Measurements from ENCODE around the gene DOK6.
"Not testable (repeated sequence)": the region's sequence is repeated elsewhere in the genome, so short reads cannot be mapped to it uniquely, and the experiment has no call there.

The DOK6 gene

DNA sequence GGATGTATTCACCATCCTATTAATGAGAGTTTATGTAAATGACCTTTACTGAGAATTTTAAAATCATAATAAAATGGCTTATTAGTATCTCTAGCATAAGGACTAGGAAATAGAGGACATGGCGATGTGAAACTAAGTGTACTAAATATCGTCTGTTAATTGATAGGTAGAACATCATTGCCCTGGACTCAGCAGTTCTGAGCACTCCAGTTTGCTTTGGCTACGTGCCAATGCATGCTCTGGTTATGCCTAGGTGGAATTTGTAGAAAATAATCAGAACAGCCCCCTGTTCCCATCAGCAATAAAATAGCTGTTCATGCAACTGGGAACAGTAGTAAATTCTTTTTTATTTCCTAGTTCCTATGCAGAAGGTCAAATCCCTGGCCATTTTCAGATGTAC is 247.8 kb downstream of the DOK6 start:
- DNase-seq, result no peak
- in situ Hi-C loops (cut with HindIII; ENCODE audit: low pct_ligation_motif_present, low pct_unique_long_range_greater_than_20kb, low sequenced_read_pairs), result no loop called here

DNA sequence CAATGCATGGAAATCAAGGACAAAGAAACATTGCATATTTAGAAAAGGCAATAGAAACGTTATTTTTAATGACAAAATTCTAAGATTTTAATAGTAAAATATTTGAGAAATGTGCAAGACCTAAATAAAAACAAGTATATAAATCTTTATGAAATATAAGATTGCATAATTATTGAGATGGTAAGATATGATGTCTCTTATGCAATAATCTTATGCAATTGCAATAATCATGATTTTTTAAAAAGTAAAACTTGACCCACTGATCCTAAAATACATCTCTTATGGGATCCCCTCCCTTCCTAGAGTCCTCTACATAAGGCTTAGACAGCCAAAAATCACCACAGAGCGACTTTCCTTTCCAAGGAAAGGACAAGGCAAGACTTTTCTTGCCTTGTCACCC is 249.0 kb downstream of the DOK6 start:
- in situ Hi-C loops (cut with HindIII; ENCODE audit: low pct_ligation_motif_present, low pct_unique_long_range_greater_than_20kb, low sequenced_read_pairs), result no loop called here
- no peak for DNase-seq

DNA sequence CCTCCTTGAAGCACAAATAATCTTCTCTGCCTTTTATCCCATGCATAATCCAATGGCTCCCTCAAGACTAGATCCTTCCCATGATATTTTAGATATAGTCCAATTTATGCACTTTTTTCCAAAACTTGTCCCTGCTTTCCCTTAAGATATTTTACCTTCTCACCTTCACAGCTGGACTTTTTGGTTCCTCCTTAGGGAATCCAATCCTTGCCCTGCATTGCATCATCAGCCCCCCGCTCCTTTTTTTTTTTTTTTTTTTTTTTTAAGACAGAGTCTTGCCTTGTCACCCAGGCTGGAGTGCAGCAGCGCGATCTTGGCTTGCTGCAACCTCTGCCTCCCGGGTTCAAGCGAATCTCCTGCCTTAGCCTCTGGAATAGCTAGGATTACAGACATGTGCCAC is 250.6 kb downstream of the DOK6 start:
- DNase-seq, result no peak
- in situ Hi-C loops (cut with HindIII; ENCODE audit: low pct_ligation_motif_present, low pct_unique_long_range_greater_than_20kb, low sequenced_read_pairs), result no loop called here

DNA sequence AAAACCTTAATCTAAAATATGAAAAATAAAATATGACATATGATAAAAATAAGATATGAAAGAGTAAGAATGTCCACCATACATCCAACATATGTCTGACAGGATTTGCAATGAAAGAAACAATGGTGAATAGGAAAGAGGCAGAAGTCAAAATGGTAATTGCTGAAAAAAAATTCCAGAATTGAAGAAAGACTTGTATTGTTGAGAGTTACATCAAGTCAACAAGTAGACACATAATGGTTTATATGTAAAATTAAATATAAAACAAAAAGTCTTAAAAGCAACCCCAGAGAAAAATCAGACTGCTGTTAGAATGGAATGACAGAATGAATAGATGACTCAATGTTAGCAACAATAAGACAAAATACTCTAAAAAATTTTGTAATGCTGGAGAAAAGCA is 255.1 kb downstream of the DOK6 start:
- in situ Hi-C loops (cut with HindIII; ENCODE audit: low pct_ligation_motif_present, low pct_unique_long_range_greater_than_20kb, low sequenced_read_pairs), result no loop called here

DNA sequence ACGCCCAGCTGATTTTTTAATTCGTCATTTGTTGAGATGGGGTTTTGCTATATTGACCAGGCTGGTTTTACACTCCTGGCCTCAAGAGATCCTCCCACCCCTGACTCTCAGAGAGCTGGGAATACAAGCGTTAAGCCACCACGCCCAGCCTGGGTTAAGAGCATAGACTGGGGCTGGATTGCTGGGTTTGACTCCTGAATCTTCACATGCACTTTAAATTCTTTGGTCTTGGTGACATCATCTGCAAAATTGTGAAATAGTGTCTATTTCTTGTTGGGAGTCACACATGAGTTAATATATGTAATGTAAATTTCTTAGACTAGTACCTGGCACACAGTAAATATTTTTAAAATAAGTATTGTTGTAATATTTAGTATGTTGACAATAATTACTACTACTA is 257.4 kb downstream of the DOK6 start:
- DNase-seq, result no peak
- in situ Hi-C loops (cut with HindIII; ENCODE audit: low pct_ligation_motif_present, low pct_unique_long_range_greater_than_20kb, low sequenced_read_pairs), result no loop called here

More for the DNA sequence above, 255.1 kb downstream of the DOK6 start:
- DNase-seq, result no peak

DNA sequence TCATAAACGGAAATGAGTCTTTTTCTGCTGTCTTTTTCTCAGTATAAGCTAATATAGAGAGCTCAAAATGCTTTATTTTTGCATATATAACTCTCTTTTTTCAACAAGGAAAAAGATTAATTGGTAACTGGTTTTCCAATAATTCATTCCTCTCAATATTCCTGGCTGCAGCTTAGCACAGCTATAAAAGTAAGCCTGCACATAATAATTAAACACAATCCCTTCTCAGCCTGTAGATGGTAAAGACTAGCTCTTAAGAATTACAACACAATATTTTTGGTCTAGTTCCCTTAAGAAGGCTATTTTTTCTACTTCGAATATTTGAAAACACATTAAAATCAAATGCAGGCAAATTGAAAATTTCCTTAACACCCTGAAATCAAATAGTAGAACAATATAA is 258.0 kb downstream of the DOK6 start:
- in situ Hi-C loops (cut with HindIII; ENCODE audit: low pct_ligation_motif_present, low pct_unique_long_range_greater_than_20kb, low sequenced_read_pairs), result no loop called here

DNA sequence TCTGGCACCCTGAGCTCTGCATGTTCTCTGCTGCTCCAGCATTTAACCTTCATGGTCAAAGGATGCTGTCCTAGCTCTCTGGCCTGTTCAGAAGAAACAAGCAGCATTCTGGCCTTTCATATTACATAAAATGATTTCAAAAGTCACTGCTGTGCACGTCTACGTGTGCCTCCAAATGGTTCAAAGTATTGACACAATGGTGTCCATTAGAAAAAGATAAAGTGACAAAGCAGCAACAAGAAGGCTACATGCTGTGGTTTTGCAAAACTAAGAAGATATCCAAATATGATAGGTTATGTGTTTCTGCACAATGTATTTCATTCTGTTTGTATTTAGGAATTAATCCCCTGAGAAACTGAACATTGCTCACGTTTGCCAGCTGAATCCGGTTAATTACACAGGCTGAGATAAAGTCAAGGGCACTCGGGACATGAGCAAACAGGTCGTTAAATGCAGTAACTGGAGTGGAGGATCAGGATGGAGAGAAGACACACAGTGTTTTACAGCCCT is 258.5 kb downstream of the DOK6 start:
- in situ Hi-C loops (cut with HindIII; ENCODE audit: low pct_ligation_motif_present, low pct_unique_long_range_greater_than_20kb, low sequenced_read_pairs), result no loop called here
- DNase-seq, result no peak

More for the DNA sequence above, 258.0 kb downstream of the DOK6 start:
- no peak for DNase-seq

DNA sequence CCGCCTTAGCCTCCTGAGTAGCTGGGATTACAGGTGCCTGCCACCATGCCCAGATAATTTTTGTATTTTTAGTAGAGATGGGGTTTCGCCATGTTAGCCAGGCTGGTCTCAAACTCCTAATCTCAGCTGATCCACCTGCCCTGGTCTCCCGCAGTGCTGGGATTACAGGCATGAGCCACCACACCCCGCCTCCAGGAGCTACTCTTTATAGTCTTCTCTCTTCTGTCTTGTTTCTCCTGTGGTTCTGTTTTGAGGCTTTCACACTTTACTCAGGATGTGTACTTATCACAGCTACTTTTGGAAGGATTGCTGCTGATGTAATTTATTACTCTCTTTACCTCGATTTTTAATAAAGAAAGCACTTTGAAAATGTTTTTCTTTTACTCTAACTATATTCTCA is 261.4 kb downstream of the DOK6 start:
- in situ Hi-C loops (cut with HindIII; ENCODE audit: low pct_ligation_motif_present, low pct_unique_long_range_greater_than_20kb, low sequenced_read_pairs); DNase-seq: not testable (repeated sequence)

DNA sequence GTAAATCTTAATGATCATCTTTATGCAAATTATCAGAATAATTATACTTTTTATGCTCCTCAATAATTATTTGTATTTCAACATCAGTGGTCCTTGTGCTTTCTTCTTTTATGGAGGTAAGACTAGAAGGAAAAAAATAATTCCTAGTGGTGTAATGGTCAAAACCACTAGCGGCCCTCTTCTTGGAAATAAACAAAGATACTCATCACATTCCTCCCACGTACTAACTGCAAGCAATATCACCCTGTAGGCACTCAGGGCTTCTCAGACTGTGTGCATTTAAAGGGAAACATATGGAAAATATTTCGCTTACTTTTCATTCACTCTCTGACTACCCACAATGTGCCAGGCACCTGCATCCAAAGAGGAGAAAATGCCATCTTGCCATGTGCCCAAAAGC is 263.7 kb downstream of the DOK6 start:
- no peak for DNase-seq
- in situ Hi-C loops (cut with HindIII; ENCODE audit: low pct_ligation_motif_present, low pct_unique_long_range_greater_than_20kb, low sequenced_read_pairs), result no loop called here

DNA sequence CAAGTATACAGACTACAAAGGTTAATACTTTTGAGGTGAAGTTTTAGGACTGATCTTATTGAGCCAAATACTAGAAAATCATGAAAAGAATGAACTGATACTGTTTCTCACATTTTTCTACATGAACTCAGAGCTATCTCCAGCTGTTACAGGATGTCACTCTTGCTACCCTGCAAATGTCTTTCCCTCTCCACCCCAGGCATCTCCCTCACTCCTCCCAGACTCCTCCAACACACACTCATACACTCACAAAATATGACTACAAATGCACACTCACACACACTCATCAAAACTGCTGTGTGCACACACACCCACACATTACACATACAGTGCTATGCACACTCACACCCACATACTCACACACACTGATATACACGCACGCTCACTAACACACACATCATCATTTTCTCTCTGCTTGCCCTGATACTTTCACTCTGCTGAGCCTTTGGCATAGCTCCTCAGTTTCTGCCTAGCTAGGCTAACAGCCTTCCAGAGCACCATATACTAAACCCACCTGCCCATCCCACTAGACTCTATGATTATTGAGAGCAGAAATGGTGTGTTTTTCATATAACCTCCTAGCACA is 273.7 kb downstream of the DOK6 start:
- in situ Hi-C loops (cut with HindIII; ENCODE audit: low pct_ligation_motif_present, low pct_unique_long_range_greater_than_20kb, low sequenced_read_pairs), result no loop called here
- no peak for DNase-seq

DNA sequence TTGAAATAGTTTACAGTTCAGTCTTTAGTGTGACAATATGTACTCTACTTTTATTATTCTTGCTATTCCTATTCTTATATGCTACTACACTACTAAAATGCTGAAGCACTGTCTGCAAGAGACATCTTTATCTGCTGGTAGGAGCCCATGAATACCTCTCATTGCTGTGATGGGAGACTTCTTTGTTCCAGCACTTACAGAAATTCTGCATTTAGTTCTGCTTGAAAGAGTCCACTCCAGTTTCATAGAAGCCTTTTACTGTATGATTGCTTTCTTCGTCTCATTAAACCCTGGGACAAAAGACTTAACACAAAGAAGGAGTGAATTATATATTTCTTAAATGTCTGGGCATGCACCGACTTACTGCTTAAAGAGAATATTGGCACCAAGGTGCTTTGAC is 274.3 kb downstream of the DOK6 start:
- no peak for DNase-seq
- in situ Hi-C loops (cut with HindIII; ENCODE audit: low pct_ligation_motif_present, low pct_unique_long_range_greater_than_20kb, low sequenced_read_pairs), result no loop called here

DNA sequence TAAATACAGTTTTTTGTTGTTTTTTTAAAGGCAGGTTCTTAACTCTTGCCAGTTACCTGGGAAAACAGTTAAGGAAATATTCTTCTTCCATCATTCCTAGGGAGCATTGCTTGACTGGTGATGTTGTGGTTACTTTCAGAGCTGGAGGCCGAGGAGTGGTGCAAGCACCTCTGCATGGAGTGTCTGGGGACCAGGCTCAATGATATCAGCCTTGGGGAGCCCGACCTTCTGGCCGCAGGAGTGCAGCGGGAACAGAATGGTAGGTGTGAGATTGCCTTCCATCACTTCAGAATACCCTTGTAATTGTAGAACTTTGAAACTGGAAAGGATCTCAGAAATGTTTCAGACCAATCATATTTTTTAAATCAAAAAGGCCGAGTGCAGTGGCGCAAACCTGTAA is 276.9 kb downstream of the DOK6 start:
- DNase-seq, result no peak
- in situ Hi-C loops (cut with HindIII; ENCODE audit: low pct_ligation_motif_present, low pct_unique_long_range_greater_than_20kb, low sequenced_read_pairs), result no loop called here

DNA sequence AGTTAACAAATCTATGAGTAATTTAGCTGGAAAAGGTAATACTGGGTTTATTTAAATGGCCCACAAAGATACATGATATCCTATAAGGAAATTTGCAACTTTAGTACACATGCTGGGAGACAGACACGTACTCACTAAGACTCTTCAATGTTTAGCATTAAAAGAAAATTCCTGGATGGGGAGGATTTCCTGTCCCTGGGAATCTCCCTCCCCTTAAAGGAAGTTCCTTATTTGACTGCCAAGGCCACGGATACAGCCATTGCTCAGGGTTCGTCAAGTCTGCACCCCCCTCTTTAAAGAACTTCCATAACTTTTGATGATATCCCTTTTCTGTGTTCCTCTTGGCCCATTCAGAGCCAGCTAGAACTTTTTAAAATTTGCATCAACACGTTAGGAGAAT is 279.4 kb downstream of the DOK6 start:
- in situ Hi-C loops (cut with HindIII; ENCODE audit: low pct_ligation_motif_present, low pct_unique_long_range_greater_than_20kb, low sequenced_read_pairs), result no loop called here
- DNase-seq, result no peak

DNA sequence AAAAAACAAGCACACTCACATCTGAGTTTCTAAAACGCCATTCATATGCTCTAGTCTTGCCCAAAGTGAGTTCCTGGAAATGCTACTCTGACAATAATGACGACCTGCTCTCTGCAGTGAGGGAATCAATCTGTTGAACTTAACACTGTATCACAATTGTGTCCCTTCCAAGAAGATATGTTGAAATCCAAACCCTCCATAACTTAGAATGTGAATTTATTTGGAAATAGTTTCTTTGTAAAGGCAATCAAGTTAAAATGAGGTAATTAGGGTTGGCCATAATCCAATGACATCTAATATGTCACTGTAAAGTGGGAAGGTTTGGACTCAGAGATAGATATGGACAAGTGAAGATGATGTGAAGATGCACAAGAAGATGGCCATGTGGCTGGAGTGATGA is 282.5 kb downstream of the DOK6 start:
- DNase-seq, result no peak
- in situ Hi-C loops (cut with HindIII; ENCODE audit: low pct_ligation_motif_present, low pct_unique_long_range_greater_than_20kb, low sequenced_read_pairs), result no loop called here

DNA sequence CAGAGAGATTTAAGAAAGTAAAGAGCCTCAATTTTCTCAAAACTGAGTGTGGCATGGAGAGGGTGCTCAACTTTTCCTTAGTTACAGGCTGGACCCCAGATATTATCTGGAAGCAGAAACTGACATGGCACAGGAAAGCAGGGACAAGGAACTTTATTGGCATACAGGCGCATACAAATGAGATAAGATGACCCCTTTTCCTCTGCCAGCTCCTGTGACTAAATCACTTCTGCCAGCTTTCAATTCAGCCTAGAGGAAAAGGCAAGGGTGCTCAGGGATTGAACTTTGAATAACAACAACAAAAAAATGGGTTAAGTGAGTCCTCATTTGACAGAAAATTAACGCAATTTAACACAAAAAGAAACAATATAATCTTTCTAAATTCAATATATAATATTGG is 284.1 kb downstream of the DOK6 start:
- no peak for DNase-seq
- in situ Hi-C loops (cut with HindIII; ENCODE audit: low pct_ligation_motif_present, low pct_unique_long_range_greater_than_20kb, low sequenced_read_pairs), result no loop called here

DNA sequence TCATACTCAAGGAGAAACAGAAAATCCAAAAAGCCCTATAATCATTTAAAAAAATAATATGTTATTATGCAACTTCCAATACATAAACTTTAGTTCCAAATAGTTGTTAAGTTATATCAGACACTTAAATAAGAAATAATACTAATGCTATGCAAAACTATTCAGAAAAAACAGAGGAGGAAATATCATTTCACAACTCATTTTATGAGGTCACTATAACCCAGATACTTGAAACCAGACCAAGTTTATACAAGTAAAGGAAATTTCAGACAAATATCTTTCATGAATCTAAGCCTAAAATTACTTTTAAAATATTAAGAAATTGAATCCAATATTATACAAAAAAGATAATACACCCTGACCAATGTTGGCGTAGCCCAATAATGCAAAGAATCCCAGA is 286.2 kb downstream of the DOK6 start:
- in situ Hi-C loops (cut with HindIII; ENCODE audit: low pct_ligation_motif_present, low pct_unique_long_range_greater_than_20kb, low sequenced_read_pairs), result no loop called here
- DNase-seq, result no peak

DNA sequence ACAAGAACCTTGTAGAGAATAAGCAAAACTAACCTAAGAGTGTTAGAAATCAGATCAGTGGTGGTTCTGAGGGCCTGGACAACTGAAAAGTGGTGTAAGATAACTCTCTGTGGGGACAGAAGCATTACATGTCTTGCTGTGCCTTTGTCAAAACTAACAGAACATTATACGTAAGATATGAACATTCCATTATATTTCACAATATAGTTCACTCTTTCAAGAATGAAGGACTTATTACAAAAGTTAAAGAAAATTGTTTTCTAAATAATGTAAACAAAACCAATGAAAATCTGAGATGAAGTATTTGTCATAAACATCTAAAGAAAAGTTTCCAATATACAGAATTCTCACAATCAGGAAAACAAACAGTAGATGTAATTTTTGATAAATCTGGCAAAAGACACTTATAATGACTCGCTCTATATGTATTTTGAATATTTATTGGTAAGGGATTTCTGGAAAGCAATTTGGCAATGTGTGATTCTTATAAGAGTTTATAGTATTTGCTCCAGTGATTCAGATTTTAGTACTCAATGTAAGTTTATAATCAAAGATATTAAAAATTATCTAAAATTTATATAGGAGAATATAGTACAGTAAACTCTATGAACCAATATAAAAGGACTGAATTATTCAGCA is 288.6 kb downstream of the DOK6 start:
- in situ Hi-C loops (cut with HindIII; ENCODE audit: low pct_ligation_motif_present, low pct_unique_long_range_greater_than_20kb, low sequenced_read_pairs), result no loop called here
- no peak for DNase-seq

DNA sequence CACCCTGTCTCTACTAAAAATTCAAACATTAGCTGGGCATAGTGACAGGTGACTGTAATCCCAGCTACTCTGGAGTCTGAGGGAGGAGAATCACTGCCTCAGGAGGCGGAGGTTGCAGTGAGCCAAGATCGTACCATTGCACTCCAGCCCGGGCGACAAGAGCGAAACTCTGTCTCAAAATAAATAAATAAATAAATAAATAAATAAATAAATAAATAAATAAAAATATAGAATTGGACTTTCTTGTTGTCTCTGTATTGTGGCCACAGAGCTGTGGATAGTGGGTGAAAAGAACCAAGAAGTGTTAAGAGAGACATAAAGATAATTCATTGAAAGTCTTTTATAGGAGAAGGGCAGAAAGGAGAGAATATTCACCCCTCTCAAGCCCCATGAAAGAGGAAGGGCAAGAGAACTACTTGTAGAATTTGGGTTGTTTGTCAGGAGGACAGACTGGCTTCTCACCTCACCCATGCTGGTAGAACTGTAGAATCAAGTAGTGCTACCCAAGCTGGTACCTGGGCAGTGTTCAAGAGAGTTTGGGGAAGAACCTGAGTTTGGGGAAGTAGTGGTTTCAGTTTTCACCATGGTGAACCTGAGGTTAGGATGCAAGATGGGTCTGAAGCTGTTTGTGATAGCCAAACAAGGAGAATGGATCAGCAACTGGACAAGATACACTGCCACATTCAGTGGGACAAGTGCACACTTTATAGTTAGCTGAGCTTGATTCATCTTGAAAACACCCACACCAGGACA is 290.5 kb downstream of the DOK6 start:
- in situ Hi-C loops (cut with HindIII; ENCODE audit: low pct_ligation_motif_present, low pct_unique_long_range_greater_than_20kb, low sequenced_read_pairs), result no loop called here
- no peak for DNase-seq

DNA sequence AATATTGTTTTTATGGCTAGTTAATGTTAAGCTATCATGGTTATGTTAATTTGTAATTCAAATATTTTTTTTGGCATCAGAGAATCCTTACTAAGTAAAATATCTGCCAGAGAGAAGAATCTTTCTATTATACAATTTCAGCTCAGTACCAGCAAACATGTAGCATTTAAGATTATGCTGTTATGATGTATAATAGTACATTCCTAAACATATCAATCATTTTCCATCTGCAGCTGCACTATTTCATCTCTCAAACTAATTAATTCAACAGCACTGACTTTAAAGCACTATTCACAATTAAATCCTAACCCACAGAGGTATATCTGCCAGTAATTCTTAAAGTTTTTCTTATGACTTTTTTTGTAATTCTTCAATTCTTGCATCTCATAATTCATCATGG is 296.4 kb downstream of the DOK6 start:
- in situ Hi-C loops (cut with HindIII; ENCODE audit: low pct_ligation_motif_present, low pct_unique_long_range_greater_than_20kb, low sequenced_read_pairs), result no loop called here
- DNase-seq, result no peak

DNA sequence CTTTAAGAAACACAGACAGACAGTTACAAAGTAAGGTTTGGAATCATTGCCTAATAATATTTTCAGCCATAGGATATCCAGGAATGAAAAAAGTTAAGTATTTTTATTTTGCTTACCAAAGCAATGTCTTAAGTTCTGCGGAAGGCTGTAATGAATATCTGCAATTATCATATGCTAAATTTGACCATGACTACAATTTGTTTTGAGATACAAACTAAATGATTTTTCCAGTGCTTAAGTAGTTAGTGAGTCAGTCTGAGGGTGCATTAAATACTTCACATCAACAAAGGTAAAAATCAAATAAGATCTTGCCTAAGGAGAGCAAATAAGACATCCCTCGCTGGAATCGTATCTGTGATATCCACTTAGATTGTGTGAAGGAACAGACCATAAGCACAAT is 297.0 kb downstream of the DOK6 start:
- in situ Hi-C loops (cut with HindIII; ENCODE audit: low pct_ligation_motif_present, low pct_unique_long_range_greater_than_20kb, low sequenced_read_pairs), result no loop called here
- no peak for DNase-seq

Data from ACHN (cell line).